Brain microvascular endothelial cell (primary cell): Measurements from ENCODE around the gene ARMC9.
A peak's percentile ranks its signal among the peaks of the same experiment; 100 is the strongest.

ENCODE experiments used
- DNase-seq: peaks from one replicate; pipeline ENCODE4 v3.0.0-alpha.2; 2020
- H3K27ac ChIP-seq: fragments of 250-450 bp; sonication (Bioruptor Pico); 2 replicates; pipeline ENCODE4 v1.5.1; 2020; ENCODE audit warnings: mild to moderate bottlenecking, moderate library complexity
- H3K27me3 ChIP-seq: fragments of 250-450 bp; sonication (Bioruptor Pico); replicated peaks from 2 replicates; pipeline ENCODE4 v1.5.1; 2020; ENCODE audit warnings: mild to moderate bottlenecking
- H3K36me3 ChIP-seq: fragments of 250-450 bp; sonication (Bioruptor Pico); replicated peaks from 2 replicates; pipeline ENCODE4 v1.5.1; 2020; ENCODE audit warnings: mild to moderate bottlenecking
- H3K4me3 ChIP-seq: 2 replicates; pipeline ENCODE4 v1.5.1; 2011; ENCODE audit warnings: low read depth, mild to moderate bottlenecking, control low read depth, low read length, moderate library complexity
- in situ Hi-C: cut with HindIII; loops from 2 replicates; pipeline ENCODE4 v1.10.0; 2017; ENCODE audit warnings: low sequenced_read_pairs, low pct_ligation_motif_present
- TF ChIP-seq, protein P1 (sequence below): IDR thresholded peaks from 2 replicates; pipeline ENCODE4 v1.5.1; 2011; ENCODE audit warnings: low read depth, mild to moderate bottlenecking, moderate library complexity, low read length, control low read depth, inconsistent platforms; ENCODE audit errors: missing control alignments

The ARMC9 gene

DNA sequence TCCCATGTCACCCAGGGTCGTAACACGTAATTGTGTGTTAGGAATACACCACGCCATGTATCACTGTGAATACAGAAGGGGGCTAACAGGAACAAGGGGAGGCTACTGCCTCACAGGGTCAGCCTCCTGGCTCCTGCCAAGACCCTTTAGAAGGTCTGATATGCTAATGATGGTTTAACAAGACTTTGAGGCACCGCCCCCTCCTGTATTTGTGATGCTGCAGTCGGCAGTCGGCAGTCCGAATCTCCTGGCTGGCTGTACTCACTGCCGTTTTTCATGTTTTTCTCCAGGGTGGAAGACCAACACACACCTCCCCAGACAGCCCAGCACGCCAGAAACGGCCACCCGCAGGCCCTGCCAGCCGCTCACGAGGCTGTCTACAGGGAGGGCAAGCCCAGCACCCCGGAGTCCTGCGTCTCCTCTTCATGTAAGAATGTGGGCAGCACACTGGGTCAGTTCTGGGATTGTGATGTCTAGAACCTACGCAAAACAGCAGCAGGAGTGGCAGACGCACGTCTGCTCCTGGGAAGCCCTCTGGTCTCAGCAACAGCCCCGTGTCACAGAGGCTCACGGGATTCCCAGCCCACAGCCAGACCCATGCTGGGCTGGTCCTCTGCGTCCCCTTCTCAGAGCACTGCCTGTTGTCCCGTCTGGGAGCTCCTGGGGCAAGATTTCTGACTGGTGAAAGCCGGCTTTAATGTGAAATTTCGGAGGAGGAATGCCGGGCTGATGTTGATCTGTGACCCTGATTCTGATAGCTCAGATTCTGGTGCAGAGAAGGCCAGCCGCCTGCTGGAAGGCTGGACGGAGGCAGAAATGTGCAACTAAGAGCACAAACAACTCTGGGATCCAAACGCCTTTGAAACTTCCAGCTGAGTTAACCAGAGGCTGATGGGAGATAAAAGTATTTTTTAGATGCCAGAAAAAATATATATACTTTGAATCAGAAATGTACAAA lies 157.4 kb downstream of the ARMC9 start:
- H3K27me3 ChIP-seq, result no peaks in the 10 kb centered on the region
- in situ Hi-C loops, result no loop called here
- H3K36me3 ChIP-seq, result no peaks in the 10 kb centered on the region
- peak; percentile 26 for DNase-seq
- no peak overlapping the region for H3K27ac ChIP-seq
- TF ChIP-seq, protein P1, sequence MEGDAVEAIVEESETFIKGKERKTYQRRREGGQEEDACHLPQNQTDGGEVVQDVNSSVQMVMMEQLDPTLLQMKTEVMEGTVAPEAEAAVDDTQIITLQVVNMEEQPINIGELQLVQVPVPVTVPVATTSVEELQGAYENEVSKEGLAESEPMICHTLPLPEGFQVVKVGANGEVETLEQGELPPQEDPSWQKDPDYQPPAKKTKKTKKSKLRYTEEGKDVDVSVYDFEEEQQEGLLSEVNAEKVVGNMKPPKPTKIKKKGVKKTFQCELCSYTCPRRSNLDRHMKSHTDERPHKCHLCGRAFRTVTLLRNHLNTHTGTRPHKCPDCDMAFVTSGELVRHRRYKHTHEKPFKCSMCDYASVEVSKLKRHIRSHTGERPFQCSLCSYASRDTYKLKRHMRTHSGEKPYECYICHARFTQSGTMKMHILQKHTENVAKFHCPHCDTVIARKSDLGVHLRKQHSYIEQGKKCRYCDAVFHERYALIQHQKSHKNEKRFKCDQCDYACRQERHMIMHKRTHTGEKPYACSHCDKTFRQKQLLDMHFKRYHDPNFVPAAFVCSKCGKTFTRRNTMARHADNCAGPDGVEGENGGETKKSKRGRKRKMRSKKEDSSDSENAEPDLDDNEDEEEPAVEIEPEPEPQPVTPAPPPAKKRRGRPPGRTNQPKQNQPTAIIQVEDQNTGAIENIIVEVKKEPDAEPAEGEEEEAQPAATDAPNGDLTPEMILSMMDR, result peak; percentile 22
- H3K4me3 ChIP-seq, result no peak overlapping the region

DNA sequence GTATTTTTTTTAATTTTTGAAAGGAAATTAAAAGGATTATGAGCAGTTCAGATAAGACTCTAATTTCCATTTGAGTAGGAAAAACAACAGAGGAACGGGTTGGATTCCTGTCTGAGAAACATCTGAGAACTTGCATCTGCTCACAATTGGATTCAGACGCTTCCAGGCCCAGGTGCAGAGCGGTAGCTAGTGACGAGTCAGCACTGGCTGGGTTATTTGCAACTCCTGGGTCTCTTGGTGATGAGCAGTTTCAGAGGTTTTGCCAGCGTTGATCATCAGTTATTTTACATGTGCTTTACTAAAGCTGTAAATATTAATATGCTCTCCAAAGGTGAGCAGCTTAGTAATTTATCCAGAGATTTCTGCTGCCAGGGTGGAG lies 158.0 kb downstream of the ARMC9 start:
- H3K27me3 ChIP-seq, result no peaks in the 10 kb centered on the region
- H3K4me3 ChIP-seq, result no peak overlapping the region
- H3K36me3 ChIP-seq, result no peaks in the 10 kb centered on the region
- in situ Hi-C loops, result no loop called here
- no peak overlapping the region for H3K27ac ChIP-seq
- no peak for DNase-seq
- TF ChIP-seq, protein P1, result no peak

DNA sequence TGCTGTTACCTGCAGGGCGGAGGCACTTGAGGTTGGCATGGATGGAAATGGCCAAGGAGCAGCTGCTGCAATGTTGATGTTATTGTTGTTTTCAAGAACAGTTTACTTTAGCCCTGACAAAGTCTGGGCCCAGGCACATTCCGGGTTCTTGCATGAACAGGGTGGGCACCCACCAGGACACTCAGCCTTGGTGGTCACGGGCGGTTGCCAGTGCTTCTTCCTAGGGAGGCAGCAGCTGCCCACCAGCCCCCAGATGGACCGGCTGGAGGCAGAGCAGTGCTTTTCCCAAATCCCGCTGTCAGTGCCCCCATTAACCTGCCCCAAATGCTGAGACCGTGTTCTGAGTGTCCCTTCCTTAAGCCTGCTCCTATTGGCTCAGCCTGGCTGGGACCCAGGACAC lies 158.6 kb downstream of the ARMC9 start:
- Histone ChIP-seq H3K4me3 (no peak overlapping the region), H3K27ac (no peak overlapping the region), H3K27me3 (no peaks in the 10 kb centered on the region), H3K36me3 (no peaks in the 10 kb centered on the region)
- no peak for DNase-seq
- in situ Hi-C loops, result no loop called here
- TF ChIP-seq, protein P1, result no peak

DNA sequence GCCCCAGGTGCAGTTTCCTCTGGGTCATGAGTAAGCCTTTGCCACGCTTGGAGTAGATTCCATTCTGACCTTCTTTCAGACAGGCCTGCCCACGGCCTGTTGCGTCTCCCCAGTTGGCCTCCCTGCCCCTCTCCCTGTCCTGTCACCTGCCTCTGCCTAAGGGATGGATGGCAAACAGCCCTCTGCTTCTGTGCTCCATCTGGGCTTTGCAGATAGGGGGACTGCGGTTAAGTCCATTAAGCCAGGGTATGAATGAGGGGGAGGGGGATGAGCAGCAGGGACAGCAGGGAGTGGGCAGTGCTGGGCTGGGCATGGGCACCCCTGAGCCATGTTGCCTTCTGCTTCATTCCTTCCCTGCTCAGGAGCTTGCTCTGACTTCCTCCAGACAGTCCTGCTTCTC lies 159.5 kb downstream of the ARMC9 start:
- in situ Hi-C loops, result no loop called here
- Histone ChIP-seq H3K27me3 (no peaks in the 10 kb centered on the region), H3K27ac (no peak overlapping the region), H3K4me3 (no peak overlapping the region), H3K36me3 (no peaks in the 10 kb centered on the region)
- TF ChIP-seq, protein P1, result no peak
- no peak for DNase-seq

DNA sequence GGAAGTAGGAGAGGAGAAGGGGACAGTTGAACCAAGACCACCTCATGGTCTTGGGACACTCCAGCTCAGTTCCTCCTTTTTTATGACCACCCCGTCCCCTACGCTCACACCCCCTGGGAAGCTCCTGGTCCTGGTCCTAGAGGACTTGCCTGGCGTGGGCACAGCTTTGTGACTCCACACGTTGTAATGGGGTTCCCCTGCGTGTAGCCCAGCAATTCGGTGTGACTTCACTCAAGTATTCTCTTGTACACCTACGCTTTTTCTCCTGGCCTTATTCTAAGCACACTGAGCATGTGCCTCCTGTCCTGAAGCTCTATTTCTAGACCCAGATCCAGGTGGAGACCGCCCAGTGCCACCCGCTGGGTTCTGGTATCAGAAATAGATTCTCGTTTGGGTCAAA lies 161.0 kb downstream of the ARMC9 start:
- TF ChIP-seq, protein P1, result no peak
- no peak for DNase-seq
- H3K4me3 ChIP-seq, result no peak overlapping the region
- no peak overlapping the region for H3K27ac ChIP-seq
- H3K36me3 ChIP-seq, result no peaks in the 10 kb centered on the region
- H3K27me3 ChIP-seq, result no peaks in the 10 kb centered on the region
- in situ Hi-C loops, result no loop called here

DNA sequence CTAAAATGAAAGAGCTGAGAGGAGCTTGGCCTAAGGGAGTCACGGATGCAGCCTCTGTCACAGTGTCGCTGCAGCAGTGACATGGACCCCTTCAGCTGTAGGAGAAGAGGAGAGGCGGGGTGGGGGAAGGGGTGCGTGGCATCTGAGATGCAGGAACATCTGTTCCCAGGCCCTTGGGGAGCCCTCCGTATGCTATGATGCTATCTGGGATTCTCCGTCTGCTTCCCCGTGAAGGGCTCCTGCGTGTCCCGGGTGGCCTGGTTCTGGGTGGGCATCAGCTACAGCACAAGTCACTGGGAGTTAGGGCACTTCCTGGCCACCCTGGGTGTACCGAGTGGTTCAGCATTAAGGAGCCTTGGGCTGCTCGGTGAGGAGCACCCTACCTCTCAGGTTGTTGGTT lies 161.5 kb downstream of the ARMC9 start:
- H3K36me3 ChIP-seq, result no peaks in the 10 kb centered on the region
- in situ Hi-C loops, result no loop called here
- no peaks in the 10 kb centered on the region for H3K27me3 ChIP-seq
- TF ChIP-seq, protein P1, result no peak
- no peak for DNase-seq
- no peak overlapping the region for H3K4me3 ChIP-seq
- no peak overlapping the region for H3K27ac ChIP-seq
